GM19452 (cell line): ENCODE data around the gene CUBN.
"Not testable (repeated sequence)": the region's sequence is repeated elsewhere in the genome, so short reads cannot be mapped to it uniquely, and the experiment has no call there.

Source experiments
- ATAC-seq: cut with Tn5 transposase; IDR thresholded peaks from one replicate; pipeline ENCODE4 v1.9.1; 2021; ENCODE audit not compliant: unreplicated experiment

CUBN gene

GRCh38 chr10:17141504-17142229 is 12.1 kb upstream of the CUBN start:
- no peak for ATAC-seq

- ATAC-seq, result no peak
Measured at GRCh38 chr10:17140386-17140761, 10.8 kb upstream of the CUBN start.

- no peak for ATAC-seq
Measured at GRCh38 chr10:17138460-17139042, 8.9 kb upstream of the CUBN start.

- no peak for ATAC-seq
Measured at GRCh38 chr10:17134737-17135260, 5.2 kb upstream of the CUBN start.

GRCh38 chr10:17134282-17134681 is 4.7 kb upstream of the CUBN start:
- no peak for ATAC-seq

GRCh38 chr10:17128261-17128660 is 1.4 kb downstream of the CUBN start:
- no peak for ATAC-seq

GRCh38 chr10:17126327-17126726 is 3.3 kb downstream of the CUBN start:
- ATAC-seq, result no peak

GRCh38 chr10:17125206-17125893 is 4.3 kb downstream of the CUBN start:
- no peak for ATAC-seq

GRCh38 chr10:17123961-17124360 is 5.7 kb downstream of the CUBN start:
- ATAC-seq, result no peak

GRCh38 chr10:17122726-17123661 is 6.6 kb downstream of the CUBN start:
- ATAC-seq, result no peak

- ATAC-seq, result no peak
Measured at GRCh38 chr10:17122052-17122451, 7.6 kb downstream of the CUBN start.

- ATAC-seq, result no peak
Measured at GRCh38 chr10:17120694-17121093, 8.9 kb downstream of the CUBN start.

GRCh38 chr10:17119845-17120244 is 9.8 kb downstream of the CUBN start:
- no peak for ATAC-seq

GRCh38 chr10:17116193-17116592 is 13.4 kb downstream of the CUBN start:
- no peak for ATAC-seq

GRCh38 chr10:17115683-17116082 is 13.9 kb downstream of the CUBN start:
- no peak for ATAC-seq

GRCh38 chr10:17114878-17115444 is 14.7 kb downstream of the CUBN start:
- not testable (repeated sequence) for ATAC-seq

GRCh38 chr10:17113889-17114540 is 15.6 kb downstream of the CUBN start:
- ATAC-seq, result no peak

- ATAC-seq, result no peak
Measured at GRCh38 chr10:17113346-17113745, 16.3 kb downstream of the CUBN start.

- no peak for ATAC-seq
Measured at GRCh38 chr10:17112566-17112965, 17.0 kb downstream of the CUBN start.
